ENCODE data around the gene TRDN. TPM values are rescaled to one million over a fixed set of nuclear protein-coding genes. Genes with fewer than 3 reads are reported as not detected.

The TRDN gene
- total RNA-seq, 1 experiment from 2014 or later, result 39.8 TPM

- TF ChIP-seq, protein P1, sequence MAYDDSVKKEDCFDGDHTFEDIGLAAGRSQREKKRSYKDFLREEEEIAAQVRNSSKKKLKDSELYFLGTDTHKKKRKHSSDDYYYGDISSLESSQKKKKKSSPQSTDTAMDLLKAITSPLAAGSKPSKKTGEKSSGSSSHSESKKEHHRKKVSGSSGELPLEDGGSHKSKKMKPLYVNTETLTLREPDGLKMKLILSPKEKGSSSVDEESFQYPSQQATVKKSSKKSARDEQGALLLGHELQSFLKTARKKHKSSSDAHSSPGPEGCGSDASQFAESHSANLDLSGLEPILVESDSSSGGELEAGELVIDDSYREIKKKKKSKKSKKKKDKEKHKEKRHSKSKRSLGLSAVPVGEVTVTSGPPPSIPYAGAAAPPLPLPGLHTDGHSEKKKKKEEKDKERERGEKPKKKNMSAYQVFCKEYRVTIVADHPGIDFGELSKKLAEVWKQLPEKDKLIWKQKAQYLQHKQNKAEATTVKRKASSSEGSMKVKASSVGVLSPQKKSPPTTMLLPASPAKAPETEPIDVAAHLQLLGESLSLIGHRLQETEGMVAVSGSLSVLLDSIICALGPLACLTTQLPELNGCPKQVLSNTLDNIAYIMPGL (CRISPR knock-in tag; IDR thresholded peaks at IDR 0.05), result no peak
- no peak for TF ChIP-seq SMAD3 (CRISPR knock-in tag; IDR thresholded peaks at IDR 0.05; ENCODE audit: borderline replicate concordance)
Measured at GRCh38 chr6:123423130-123423529, 213.6 kb downstream of the TRDN start (continued).

DNA sequence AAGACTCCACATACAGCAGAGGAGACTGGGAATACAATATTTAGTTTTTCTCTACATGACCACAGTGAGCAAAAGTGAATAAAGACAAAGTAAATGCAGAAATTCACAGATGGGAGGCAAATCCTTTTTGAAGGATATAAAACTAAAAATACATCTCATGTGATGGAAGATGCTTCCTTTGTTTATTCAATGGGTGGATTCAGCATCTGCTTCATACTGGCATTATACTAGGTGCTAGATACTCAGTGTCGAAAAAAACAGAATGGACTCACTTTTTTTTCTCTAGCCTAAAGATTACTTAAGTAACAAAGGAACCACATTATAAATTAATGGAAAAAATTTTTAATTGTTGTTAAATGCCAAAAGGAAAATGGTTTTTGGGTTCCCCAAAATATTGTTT, 216.2 kb downstream of the TRDN start:
- H3K27me3 Mint-ChIP-seq (ENCODE audit: low read depth), result no peaks in the 10 kb centered on the region
- H3K27ac Mint-ChIP-seq, result no peak overlapping the region
- no peak for TF ChIP-seq FOXP1 (CRISPR knock-in tag; IDR thresholded peaks at IDR 0.05; ENCODE audit: borderline replicate concordance)
- TF ChIP-seq, protein P2, sequence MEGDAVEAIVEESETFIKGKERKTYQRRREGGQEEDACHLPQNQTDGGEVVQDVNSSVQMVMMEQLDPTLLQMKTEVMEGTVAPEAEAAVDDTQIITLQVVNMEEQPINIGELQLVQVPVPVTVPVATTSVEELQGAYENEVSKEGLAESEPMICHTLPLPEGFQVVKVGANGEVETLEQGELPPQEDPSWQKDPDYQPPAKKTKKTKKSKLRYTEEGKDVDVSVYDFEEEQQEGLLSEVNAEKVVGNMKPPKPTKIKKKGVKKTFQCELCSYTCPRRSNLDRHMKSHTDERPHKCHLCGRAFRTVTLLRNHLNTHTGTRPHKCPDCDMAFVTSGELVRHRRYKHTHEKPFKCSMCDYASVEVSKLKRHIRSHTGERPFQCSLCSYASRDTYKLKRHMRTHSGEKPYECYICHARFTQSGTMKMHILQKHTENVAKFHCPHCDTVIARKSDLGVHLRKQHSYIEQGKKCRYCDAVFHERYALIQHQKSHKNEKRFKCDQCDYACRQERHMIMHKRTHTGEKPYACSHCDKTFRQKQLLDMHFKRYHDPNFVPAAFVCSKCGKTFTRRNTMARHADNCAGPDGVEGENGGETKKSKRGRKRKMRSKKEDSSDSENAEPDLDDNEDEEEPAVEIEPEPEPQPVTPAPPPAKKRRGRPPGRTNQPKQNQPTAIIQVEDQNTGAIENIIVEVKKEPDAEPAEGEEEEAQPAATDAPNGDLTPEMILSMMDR (IDR thresholded peaks at IDR 0.05), result no peak
- TF ChIP-seq MLX (CRISPR knock-in tag; IDR thresholded peaks at IDR 0.05), result no peak
- TF ChIP-seq IRF2 (CRISPR knock-in tag; IDR thresholded peaks at IDR 0.05; ENCODE audit: borderline replicate concordance, low read depth), result no peak
- TF ChIP-seq OVOL2 (CRISPR knock-in tag; IDR thresholded peaks at IDR 0.05; ENCODE audit: borderline replicate concordance), result no peak
- TF ChIP-seq, protein P3, sequence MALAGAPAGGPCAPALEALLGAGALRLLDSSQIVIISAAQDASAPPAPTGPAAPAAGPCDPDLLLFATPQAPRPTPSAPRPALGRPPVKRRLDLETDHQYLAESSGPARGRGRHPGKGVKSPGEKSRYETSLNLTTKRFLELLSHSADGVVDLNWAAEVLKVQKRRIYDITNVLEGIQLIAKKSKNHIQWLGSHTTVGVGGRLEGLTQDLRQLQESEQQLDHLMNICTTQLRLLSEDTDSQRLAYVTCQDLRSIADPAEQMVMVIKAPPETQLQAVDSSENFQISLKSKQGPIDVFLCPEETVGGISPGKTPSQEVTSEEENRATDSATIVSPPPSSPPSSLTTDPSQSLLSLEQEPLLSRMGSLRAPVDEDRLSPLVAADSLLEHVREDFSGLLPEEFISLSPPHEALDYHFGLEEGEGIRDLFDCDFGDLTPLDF (CRISPR knock-in tag; IDR thresholded peaks at IDR 0.05), result no peak
- TF ChIP-seq, protein P4, sequence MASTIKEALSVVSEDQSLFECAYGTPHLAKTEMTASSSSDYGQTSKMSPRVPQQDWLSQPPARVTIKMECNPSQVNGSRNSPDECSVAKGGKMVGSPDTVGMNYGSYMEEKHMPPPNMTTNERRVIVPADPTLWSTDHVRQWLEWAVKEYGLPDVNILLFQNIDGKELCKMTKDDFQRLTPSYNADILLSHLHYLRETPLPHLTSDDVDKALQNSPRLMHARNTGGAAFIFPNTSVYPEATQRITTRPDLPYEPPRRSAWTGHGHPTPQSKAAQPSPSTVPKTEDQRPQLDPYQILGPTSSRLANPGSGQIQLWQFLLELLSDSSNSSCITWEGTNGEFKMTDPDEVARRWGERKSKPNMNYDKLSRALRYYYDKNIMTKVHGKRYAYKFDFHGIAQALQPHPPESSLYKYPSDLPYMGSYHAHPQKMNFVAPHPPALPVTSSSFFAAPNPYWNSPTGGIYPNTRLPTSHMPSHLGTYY (CRISPR knock-in tag; IDR thresholded peaks at IDR 0.05), result no peak
- TF ChIP-seq USF1 (CRISPR knock-in tag; IDR thresholded peaks at IDR 0.05), result no peak
- no peak for TF ChIP-seq SP1 (CRISPR knock-in tag; conservative IDR thresholded peaks at IDR 0.05)
- TF ChIP-seq, protein P5, sequence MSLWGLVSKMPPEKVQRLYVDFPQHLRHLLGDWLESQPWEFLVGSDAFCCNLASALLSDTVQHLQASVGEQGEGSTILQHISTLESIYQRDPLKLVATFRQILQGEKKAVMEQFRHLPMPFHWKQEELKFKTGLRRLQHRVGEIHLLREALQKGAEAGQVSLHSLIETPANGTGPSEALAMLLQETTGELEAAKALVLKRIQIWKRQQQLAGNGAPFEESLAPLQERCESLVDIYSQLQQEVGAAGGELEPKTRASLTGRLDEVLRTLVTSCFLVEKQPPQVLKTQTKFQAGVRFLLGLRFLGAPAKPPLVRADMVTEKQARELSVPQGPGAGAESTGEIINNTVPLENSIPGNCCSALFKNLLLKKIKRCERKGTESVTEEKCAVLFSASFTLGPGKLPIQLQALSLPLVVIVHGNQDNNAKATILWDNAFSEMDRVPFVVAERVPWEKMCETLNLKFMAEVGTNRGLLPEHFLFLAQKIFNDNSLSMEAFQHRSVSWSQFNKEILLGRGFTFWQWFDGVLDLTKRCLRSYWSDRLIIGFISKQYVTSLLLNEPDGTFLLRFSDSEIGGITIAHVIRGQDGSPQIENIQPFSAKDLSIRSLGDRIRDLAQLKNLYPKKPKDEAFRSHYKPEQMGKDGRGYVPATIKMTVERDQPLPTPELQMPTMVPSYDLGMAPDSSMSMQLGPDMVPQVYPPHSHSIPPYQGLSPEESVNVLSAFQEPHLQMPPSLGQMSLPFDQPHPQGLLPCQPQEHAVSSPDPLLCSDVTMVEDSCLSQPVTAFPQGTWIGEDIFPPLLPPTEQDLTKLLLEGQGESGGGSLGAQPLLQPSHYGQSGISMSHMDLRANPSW (CRISPR knock-in tag; conservative IDR thresholded peaks at IDR 0.05; ENCODE audit: low read depth), result no peak
- no peak for TF ChIP-seq ETV6 (CRISPR knock-in tag; IDR thresholded peaks at IDR 0.05)
- no peak for TF ChIP-seq HMGA2 (CRISPR knock-in tag; IDR thresholded peaks at IDR 0.05)
- no peak for TF ChIP-seq MXD4 (CRISPR knock-in tag; IDR thresholded peaks at IDR 0.05; ENCODE audit: borderline replicate concordance)
- TF ChIP-seq FOXJ3 (CRISPR knock-in tag; IDR thresholded peaks at IDR 0.05; ENCODE audit: borderline replicate concordance), result no peak
- TF ChIP-seq, protein P6, sequence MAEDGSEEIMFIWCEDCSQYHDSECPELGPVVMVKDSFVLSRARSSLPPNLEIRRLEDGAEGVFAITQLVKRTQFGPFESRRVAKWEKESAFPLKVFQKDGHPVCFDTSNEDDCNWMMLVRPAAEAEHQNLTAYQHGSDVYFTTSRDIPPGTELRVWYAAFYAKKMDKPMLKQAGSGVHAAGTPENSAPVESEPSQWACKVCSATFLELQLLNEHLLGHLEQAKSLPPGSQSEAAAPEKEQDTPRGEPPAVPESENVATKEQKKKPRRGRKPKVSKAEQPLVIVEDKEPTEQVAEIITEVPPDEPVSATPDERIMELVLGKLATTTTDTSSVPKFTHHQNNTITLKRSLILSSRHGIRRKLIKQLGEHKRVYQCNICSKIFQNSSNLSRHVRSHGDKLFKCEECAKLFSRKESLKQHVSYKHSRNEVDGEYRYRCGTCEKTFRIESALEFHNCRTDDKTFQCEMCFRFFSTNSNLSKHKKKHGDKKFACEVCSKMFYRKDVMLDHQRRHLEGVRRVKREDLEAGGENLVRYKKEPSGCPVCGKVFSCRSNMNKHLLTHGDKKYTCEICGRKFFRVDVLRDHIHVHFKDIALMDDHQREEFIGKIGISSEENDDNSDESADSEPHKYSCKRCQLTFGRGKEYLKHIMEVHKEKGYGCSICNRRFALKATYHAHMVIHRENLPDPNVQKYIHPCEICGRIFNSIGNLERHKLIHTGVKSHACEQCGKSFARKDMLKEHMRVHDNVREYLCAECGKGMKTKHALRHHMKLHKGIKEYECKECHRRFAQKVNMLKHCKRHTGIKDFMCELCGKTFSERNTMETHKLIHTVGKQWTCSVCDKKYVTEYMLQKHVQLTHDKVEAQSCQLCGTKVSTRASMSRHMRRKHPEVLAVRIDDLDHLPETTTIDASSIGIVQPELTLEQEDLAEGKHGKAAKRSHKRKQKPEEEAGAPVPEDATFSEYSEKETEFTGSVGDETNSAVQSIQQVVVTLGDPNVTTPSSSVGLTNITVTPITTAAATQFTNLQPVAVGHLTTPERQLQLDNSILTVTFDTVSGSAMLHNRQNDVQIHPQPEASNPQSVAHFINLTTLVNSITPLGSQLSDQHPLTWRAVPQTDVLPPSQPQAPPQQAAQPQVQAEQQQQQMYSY (CRISPR knock-in tag; IDR thresholded peaks at IDR 0.05), result no peak
- no peaks in the 10 kb centered on the region for H3K9me3 Mint-ChIP-seq
- ATAC-seq (no peak), DNase-seq (ENCODE audit: low spot score) (no peak)
- CTCF ChIA-PET, result interaction anchor here (1.5 kb wide), 1 partner anchor 295 kb away, joined by 8 read pairs; no protein-coding TSS in a partner anchor
- H3K4me1 Mint-ChIP-seq, result peaks cover 25% of the 10 kb centered on the region
- H3K4me3 Mint-ChIP-seq, result no peak overlapping the region
- POLR2A ChIA-PET, result interaction anchor here (0.5 kb wide), 1 partner anchor 276 kb away, joined by 4 read pairs; no protein-coding TSS in a partner anchor
- no peaks in the 10 kb centered on the region for H3K36me3 Mint-ChIP-seq
